Suppressor macrophage treated with lipopolysaccharide for 4 hours (primary cell): Measurements from ENCODE around the gene DPF3.

Experiments used
- DNase-seq: peaks from one replicate; pipeline ENCODE4 v3.0.0-alpha.2; 2020

Gene DPF3

DNA sequence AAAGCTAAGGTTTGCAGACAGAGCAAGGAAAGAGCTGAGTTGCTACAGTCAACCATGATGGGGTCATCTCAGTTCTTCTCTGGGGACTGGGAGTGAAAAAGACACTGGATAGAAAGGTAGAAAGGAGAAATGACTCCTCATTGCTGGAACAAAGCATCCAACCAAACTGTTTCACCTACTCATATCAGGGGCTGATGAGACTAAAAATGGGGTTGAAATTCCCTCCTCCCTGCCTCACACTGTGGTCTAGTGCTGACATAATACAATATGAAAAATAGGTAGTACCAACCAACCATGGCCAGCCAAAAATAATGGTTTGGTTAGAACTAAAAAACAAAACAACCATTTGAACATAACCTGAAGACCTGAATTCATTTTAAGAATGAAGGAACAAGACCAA, 220.7 kb downstream of the DPF3 start:
- DNase-seq: no peak

- no peak for DNase-seq
Observed at GRCh38 chr14:72666610-72667009, 227.3 kb downstream of the DPF3 start.

- no peak for DNase-seq
Observed at GRCh38 chr14:72665259-72665658, 228.6 kb downstream of the DPF3 start.

- DNase-seq: no peak
Observed at GRCh38 chr14:72664651-72665050, 229.2 kb downstream of the DPF3 start.

GRCh38 chr14:72663956-72664650, 229.8 kb downstream of the DPF3 start:
- DNase-seq: no peak

DNA sequence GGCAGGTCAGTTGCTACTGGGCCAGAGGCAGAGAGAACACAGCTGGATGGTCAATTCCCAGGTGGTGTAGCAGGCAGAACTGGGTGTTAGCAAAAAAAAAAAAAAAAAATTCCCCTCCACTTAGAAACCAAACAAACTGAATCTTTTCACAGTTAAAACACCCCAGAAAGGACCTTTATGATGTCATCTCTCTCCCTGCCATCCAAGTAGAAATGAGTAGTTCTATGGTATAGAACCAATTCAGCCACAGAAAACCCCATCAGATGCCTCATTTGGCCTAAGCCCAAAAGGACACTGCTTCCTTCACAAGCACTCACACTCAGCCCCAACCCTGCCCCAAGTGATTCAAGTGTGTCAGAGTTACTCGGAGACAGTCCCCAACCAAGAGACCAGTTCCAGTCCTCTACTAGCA, 230.8 kb downstream of the DPF3 start:
- DNase-seq: no peak

DNA sequence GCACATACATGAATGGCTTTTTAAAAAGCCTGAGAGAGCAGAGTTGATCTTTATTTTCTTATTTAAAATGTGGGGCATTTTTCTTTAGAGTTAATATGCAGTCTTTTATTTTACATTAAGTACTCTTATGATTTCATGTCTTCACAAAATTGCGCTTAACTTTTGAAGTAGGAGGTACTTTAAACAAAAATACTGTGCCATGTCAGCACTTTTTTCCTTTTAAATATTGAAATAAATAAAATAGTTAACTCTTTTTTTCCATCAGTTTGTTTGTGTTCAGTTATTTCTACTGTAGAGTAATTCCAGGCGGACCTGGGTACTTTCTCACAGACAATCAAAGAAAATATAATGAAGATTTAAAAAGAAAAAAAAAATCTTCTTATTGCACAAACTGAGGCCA, 231.7 kb downstream of the DPF3 start:
- DNase-seq: no peak

DNA sequence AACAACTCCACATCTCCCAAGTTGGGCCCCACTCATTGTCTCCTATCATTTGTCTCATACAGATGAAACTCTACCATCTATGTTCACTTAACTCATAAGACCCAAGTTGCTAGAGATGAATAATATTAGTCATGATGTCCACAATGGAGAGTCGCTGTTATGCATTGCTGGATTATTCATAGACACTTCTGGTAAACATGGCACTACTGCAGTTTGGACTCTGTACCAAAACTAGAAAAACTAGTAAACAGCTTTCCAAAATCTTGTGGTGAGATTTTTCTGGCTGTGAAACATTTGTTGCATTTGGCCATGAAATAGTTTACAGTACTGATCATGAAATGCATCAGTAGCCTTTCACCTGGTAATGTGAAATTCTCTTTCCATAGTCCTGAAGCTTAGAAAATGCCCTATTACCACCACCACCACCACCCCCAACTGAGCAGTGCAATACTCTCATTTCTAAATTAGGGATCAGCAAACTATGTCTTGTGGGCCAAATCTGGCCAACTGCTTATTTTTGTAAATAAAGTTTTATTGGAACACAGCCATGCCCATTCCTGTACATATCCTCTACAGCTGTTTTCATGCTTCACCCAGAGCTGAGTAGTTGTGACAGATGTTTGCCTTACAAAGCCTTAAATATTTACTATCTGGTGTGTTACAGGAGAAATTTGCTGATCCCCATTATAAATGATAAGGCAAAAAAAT, 236.5 kb downstream of the DPF3 start:
- no peak for DNase-seq

DNA sequence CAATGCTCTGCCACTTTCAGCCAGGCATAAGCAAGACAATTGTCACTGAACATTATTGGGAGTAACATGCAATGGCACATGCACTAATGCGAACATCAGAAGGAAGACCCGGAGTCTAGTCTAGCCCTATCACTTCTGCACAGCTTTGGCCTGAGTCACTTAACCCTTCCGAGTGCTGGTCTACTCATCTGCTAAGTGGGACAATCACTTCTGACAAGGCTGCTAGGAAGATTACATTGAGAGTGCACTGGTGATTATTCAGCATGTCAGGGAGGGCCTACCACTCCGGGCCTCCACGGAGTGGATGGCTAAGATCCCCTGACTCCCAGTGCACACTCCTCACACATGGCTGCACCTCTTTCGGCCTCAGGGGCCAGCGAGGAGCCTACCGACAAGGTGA, 240.9 kb downstream of the DPF3 start:
- DNase-seq: no peak

DNA sequence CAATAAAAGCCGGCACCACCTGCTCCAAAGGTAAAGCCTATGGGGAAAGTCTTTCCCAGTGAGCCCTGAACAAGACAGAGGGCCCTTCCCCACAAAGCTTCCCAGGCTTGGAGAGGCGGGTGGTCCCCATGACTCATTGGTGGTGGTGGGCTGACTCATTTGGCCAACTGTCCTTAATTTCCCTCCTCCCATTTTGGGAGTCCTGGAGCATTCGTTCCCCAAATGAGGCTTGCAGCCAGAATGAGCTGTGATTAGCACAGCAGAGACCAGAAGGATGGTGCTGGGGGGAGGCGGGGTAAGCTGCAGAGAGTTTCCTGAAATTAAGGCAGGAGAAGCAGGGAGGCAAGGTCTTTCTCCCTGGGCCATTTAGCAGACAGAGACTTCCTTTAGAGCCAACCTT, 241.7 kb downstream of the DPF3 start:
- no peak for DNase-seq

DNA sequence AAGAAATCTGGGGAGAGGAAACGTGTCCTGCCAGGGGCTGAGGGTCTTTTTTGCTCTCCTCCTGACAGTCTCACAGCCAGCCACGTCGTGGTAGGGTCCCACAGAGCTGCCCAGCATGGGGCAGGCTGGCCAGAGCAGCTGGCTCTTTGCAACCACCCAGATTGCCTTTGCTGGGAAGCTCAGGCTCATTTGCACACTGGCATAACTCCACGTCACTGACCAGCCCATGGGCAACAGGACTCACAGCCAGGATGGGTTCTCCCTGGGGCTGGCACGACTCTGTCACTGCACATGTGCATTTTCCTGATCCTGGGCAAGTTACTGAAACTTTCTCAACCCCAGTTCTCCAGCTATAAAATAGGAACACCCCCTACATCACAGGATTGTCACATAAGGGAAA, 242.2 kb downstream of the DPF3 start:
- no peak for DNase-seq

DNA sequence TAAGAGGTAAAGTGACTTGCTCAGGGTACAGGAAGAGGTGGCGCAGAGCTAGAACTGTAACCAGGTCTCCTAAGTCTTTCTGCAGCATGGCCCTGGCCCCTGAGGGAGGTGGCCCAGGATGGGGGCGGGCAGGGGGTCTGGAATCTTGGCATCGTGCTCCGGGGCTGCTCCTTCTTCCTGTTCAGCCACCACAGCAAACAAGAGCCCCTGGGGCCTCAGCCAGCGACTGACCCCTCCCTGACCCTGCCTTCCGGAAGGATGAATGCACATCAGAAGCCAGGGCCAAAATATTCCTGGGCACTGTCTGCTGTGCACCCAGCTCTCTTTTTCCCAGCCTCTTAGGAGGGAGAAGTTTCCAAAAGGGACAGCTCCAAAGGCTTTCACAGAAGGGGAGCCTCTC, 242.8 kb downstream of the DPF3 start:
- DNase-seq: no peak

- DNase-seq: no peak
Observed at GRCh38 chr14:72649603-72650227, 244.2 kb downstream of the DPF3 start.

GRCh38 chr14:72647782-72648181, 246.1 kb downstream of the DPF3 start:
- no peak for DNase-seq

DNA sequence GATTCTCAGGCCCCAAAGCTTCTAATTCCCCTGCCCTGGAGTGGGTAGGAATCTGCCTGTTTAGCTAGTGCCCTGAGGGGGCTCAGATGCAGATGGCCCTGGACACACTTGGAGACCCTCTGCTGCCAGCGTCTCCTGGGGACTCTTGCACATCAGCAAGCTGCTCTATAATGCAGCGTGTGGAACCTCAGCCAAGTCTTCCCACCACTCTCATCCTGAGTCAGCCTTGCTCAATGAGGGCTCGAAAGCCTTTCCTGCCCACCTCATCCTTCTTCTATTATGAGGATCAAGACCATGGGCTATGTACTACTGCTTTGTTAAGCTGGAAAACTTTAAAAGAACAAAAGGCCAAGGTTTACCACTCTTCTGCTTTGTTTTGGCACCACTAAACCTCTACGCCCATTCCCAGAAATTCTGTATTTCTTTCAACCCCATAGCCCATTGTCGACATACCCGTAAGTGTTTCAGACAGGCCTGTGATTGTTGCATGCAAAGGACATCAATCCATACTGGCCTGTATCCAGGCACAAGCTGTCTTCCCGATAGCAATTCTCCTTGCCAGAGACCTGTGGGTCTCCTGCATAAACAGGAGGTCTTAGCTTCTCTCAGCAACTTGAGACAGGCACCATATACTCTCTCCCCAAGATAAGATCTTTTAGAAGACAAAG, 246.9 kb downstream of the DPF3 start:
- DNase-seq: no peak

- DNase-seq: no peak
Observed at GRCh38 chr14:72645706-72646105, 248.2 kb downstream of the DPF3 start.

DNA sequence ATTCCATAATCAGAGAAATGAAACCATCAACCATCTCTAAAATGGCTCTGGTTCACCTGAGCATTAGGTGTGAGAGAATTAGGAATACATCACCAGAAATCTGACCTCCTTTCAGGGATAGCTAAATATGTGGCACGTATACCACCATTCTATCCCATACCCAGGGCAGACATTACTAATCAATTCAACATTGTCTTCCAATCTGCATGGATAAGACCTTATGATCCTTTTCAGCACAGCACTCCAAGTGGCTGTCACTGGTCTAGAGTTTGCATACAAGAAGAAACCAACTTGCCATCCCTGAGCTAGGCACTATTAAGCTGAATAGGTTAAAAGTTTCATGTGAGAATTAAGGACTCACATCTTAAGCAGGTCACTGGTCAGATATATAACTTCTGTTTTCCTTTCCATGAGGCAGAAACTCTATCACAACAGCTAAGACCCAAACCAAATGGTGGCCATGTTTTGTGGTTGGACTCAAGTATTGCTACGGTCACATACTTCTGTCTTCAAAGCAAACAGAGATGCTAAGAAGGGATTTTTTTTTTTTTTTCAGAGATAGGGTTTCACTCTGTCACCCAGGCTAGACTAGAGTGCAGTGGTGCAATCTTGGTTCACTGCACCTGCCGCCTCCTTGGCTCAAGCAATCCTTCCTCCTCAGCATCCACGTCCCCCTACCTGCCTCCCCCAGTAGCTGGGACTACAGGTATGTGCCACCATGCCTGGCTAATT, 249.0 kb downstream of the DPF3 start:
- DNase-seq: no peak

- DNase-seq: no peak
Observed at GRCh38 chr14:72644038-72644437, 249.9 kb downstream of the DPF3 start.

GRCh38 chr14:72643317-72643801, 250.5 kb downstream of the DPF3 start:
- peak; percentile 76 for DNase-seq

GRCh38 chr14:72640911-72641485, 252.9 kb downstream of the DPF3 start:
- peak; percentile 18 for DNase-seq

DNA sequence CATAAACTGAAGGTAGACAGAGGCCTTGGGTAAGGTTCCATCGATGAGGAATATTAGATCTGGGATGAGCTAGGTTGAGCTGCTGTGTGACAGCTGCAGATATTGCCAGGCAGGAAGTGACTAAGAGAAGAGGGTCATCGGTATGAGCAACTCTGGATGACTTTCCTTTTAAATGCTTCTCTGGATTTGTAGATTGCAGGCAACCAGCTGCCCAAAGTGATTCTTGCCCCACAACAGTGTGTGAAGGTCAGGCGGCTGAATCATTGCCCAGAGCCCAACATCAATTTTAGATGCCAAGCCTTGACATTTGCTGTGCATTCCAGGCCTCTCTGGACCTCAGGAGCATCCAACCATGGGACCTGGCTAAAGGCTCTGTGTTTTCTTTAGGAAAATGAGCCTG, 255.9 kb downstream of the DPF3 start:
- peak; percentile 61 for DNase-seq

DNA sequence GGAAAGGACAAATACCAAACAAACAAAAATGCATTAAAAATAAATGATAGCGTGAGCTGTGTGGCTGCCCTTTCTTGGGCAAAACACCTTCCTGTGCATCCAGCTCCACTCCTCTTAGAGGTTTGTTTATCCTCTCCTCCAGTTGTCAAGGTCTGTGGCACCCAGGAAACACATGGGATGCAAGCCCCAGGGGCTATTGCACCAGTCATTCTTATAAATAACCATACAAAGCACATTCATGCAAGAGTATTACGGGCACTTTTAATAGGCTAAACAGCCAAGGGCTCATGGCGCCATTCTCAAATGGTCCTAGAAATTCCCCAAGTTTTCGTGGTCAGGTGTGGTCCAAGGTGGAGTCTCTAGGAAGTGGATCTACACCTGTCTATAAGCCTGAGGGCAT, 257.0 kb downstream of the DPF3 start:
- no peak for DNase-seq

- DNase-seq: no peak
Observed at GRCh38 chr14:72636094-72636493, 257.8 kb downstream of the DPF3 start.
